Liver (tissue), 9 donors: Measurements from ENCODE around the gene LTBP2. TPM values are rescaled to one million over a fixed set of nuclear protein-coding genes. Genes with fewer than 3 reads are reported as not detected.

Experiments
- DNase-seq: peaks from one replicate; pipeline ENCODE4 v3.0.0-alpha.2; 2017; ENCODE audit warnings: low spot score
- H3K27ac ChIP-seq, 2 donors: one replicate each; pipeline ENCODE4 v1.7.0; 2013; ENCODE audit warnings: inconsistent platforms in 2 of 2, low read length in 2 of 2, control low read depth in 1 of 2, low read depth in 1 of 2, mild to moderate bottlenecking in 1 of 2
- H3K27me3 ChIP-seq, 4 donors: one replicate each; pipeline versions ENCODE4 v1.6.1 to v1.7.0; 2013; ENCODE audit warnings: low read length in 3 of 4, inconsistent platforms in 1 of 4, mild to moderate bottlenecking in 1 of 4, moderate library complexity in 1 of 4; ENCODE audit not compliant: control insufficient read depth in 4 of 4, insufficient read depth in 4 of 4
- H3K36me3 ChIP-seq, 4 donors: one replicate each; pipeline versions ENCODE4 v1.6.1 to v1.7.0; 2013; ENCODE audit warnings: low read length in 3 of 4, mild to moderate bottlenecking in 3 of 4, low read depth in 1 of 4, moderate library complexity in 1 of 4; ENCODE audit not compliant: control insufficient read depth in 4 of 4, insufficient read depth in 3 of 4
- H3K4me1 ChIP-seq, 4 donors: one replicate each; pipeline versions ENCODE4 v1.6.1 to v1.7.0; 2013; ENCODE audit warnings: low read length in 3 of 4, mild to moderate bottlenecking in 3 of 4, moderate library complexity in 1 of 4; ENCODE audit not compliant: control insufficient read depth in 4 of 4, insufficient read depth in 4 of 4
- H3K4me3 ChIP-seq, 3 donors: one replicate each; pipeline versions ENCODE4 v1.6.1 to v1.7.0; 2013; ENCODE audit warnings: low read length in 3 of 3, control low read depth in 1 of 3, low read depth in 1 of 3, mild to moderate bottlenecking in 1 of 3
- H3K9ac ChIP-seq, 2 donors: one replicate each; pipeline ENCODE4 v1.7.0; 2013; ENCODE audit warnings: low read length in 2 of 2, mild to moderate bottlenecking in 2 of 2, moderate library complexity in 2 of 2, control low read depth in 1 of 2, low read depth in 1 of 2
- H3K9me3 ChIP-seq, 4 donors: one replicate each; pipeline versions ENCODE4 v1.6.1 to v1.7.0; 2013; ENCODE audit warnings: low read length in 3 of 4; ENCODE audit not compliant: control insufficient read depth in 4 of 4
- FOXA1 ChIP-seq: IDR thresholded peaks from 2 replicates; pipeline ENCODE4 v1.6.1; 2016; ENCODE audit warnings: antibody characterized with exemption
- FOXA2 ChIP-seq: IDR thresholded peaks from 2 replicates; pipeline ENCODE4 v1.6.1; 2016; ENCODE audit warnings: antibody characterized with exemption
- GABPA ChIP-seq, 2 donors: IDR thresholded peaks in 1 of 2; conservative IDR thresholded peaks in 1 of 2; 2 replicates each; pipeline ENCODE4 v1.6.1; 2016; ENCODE audit warnings: antibody characterized with exemption in 2 of 2, mild to moderate bottlenecking in 1 of 2, moderate library complexity in 1 of 2
- HNF4A ChIP-seq, 2 donors: conservative IDR thresholded peaks; 2 replicates each; pipeline ENCODE4 v1.6.1; 2016; ENCODE audit warnings: antibody characterized with exemption in 2 of 2, mild to moderate bottlenecking in 2 of 2
- HNF4G ChIP-seq: IDR thresholded peaks from 2 replicates; pipeline ENCODE4 v1.6.1; 2016; ENCODE audit warnings: antibody characterized with exemption
- JUND ChIP-seq, 2 donors: IDR thresholded peaks; 2 replicates each; pipeline ENCODE4 v1.6.1; 2016; ENCODE audit warnings: antibody characterized with exemption in 2 of 2
- NR2F2 ChIP-seq: IDR thresholded peaks from 2 replicates; pipeline ENCODE4 v1.6.1; 2016; ENCODE audit warnings: antibody characterized with exemption
- RAD21 ChIP-seq, 2 donors: IDR thresholded peaks; 2 replicates each; pipeline ENCODE4 v1.6.1; 2016; ENCODE audit warnings: antibody characterized with exemption in 2 of 2, mild to moderate bottlenecking in 2 of 2
- RXRA ChIP-seq, 2 donors: IDR thresholded peaks; 2 replicates each; pipeline ENCODE4 v1.6.1; 2017 to 2018; ENCODE audit warnings: antibody characterized with exemption in 2 of 2, mild to moderate bottlenecking in 1 of 2
- SP1 ChIP-seq: IDR thresholded peaks from 2 replicates; pipeline ENCODE4 v1.6.1; 2018; ENCODE audit warnings: antibody characterized with exemption, mild to moderate bottlenecking
- TAF1 ChIP-seq: conservative IDR thresholded peaks from 2 replicates; pipeline ENCODE4 v1.6.1; 2016; ENCODE audit warnings: antibody characterized with exemption, mild to moderate bottlenecking
- WGBS: extraction: QIAGEN DNeasy Blood & Tissue Kit; methylation state at CpG from one replicate; pipeline ENCODE4 v1.1.7; 2013; 5-methylcytosine and 5-hydroxymethylcytosine counted together
- polyA plus RNA-seq, 2 donors: library from polyadenylated mRNA; stranded (reverse) in 1 of 2; unstranded in 1 of 2; fragments of 200-250 nt in 1 of 2; fragments of >200 nt in 1 of 2; fragmentation: Nextera tagmentation in 1 of 2; extraction: Ambion mirVana in 1 of 2; gene quantifications; one replicate each; pipeline versions ENCODE4 v1.2.1 to v1.2.3, GENCODE V29; 2013 to 2015
- total RNA-seq, 2 donors: library from RNA; depleted of rRNA; stranded (reverse); fragments of >200 nt; gene quantifications; one replicate each; pipeline ENCODE4 v1.2.3, GENCODE V29; 2014
- TF ChIP-seq, protein P1 (sequence below): IDR thresholded peaks from 2 replicates; pipeline ENCODE4 v1.6.1; 2016; ENCODE audit warnings: antibody characterized with exemption
- TF ChIP-seq, protein P2 (sequence below): fragments of 150-350 bp; IDR thresholded peaks from 2 replicates; pipeline ENCODE4 v1.5.1; 2017; ENCODE audit warnings: improper control_type of control experiment, low read depth, low read length; ENCODE audit not compliant: missing input control
- TF ChIP-seq, protein P3 (sequence below): IDR thresholded peaks from 2 replicates; pipeline ENCODE4 v1.6.1; 2016; ENCODE audit warnings: antibody characterized with exemption
- TF ChIP-seq, protein P4 (sequence below): IDR thresholded peaks from 2 replicates; pipeline ENCODE4 v1.6.1; 2016; ENCODE audit warnings: antibody characterized with exemption
- TF ChIP-seq, protein P5 (sequence below): IDR thresholded peaks from 2 replicates; pipeline ENCODE4 v1.6.1; 2016; ENCODE audit warnings: antibody characterized with exemption, mild to moderate bottlenecking
- donor health status: healthy.
- donor health status: healthy.
- donor health status: healthy.
- donor health status: healthy.
- donor health status: healthy.

The LTBP2 gene
- total and polyA plus RNA-seq, 4 donors, result 0.24 to 1.3 (median 0.89) TPM

DNA sequence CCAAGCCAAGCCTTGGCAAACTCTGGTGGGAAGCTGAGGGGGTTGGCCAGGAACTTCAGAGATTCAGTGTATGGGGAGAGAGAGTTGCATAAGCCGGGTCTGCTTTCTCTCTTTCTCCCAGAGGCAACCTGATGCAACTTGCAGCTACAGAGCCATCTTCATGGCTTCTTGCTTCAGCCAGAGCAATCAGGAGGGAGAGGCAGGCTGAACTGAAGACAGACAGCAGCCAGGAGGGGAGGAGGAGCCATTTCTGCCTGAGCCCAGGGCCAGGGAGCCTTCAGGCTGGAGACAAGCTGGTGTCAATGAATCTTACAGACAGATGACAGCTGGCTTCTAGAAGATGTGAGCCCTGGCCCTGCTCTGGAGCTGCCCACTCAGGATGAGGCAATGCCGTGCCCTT is 137.7 kb downstream of the LTBP2 start:
- Histone ChIP-seq H3K4me3 (no peak overlapping the region), H3K27me3 (no peaks in the 10 kb centered on the region), H3K9ac (no peak overlapping the region), H3K27ac (no peak overlapping the region), H3K4me1 (no peaks in the 10 kb centered on the region), H3K9me3 (no peaks in the 10 kb centered on the region), H3K36me3 (peaks cover under 1 to 13% (median 4%) of the 10 kb centered on the region in 4 donors)
- no peak for DNase-seq
- TF ChIP-seq FOXA2 (no peak), RAD21 (IDR thresholded peaks at IDR 0.05) (no peak), HNF4A (conservative IDR thresholded peaks at IDR 0.05) (no peak)
- TF ChIP-seq, protein P1, sequence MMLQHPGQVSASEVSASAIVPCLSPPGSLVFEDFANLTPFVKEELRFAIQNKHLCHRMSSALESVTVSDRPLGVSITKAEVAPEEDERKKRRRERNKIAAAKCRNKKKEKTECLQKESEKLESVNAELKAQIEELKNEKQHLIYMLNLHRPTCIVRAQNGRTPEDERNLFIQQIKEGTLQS, result no peak
- 83% methylated on average over 2 of the region's 2 CpGs for WGBS

DNA sequence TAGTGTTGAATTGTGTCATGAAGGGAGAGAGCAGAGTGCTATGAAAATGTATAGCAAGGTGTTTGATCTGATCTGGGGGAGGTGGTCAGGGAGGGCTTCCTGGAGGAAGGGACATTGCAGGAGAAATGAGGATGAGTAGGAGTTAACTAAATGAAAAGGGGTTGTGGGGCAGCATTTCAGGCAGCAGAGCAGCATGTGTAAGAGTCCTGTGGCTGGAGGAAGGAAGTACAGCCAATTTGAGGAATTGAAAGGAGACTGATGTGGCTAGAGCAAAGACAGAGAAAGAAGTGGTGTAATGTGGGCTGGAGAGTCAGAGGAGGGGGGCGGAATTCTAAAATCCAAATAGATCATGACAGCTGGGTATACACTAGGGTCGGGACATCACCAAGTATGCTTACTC is 139.4 kb downstream of the LTBP2 start:
- no peaks in the 10 kb centered on the region for H3K9me3 ChIP-seq
- peaks cover 0 to 13% (median 2%) of the 10 kb centered on the region in 4 donors for H3K36me3 ChIP-seq
- H3K27me3 ChIP-seq, result no peaks in the 10 kb centered on the region
- no peak overlapping the region for H3K4me3 ChIP-seq
- no peaks in the 10 kb centered on the region for H3K4me1 ChIP-seq
- no peak overlapping the region for H3K27ac ChIP-seq
- WGBS, result 89% methylated on average over 2 of the region's 2 CpGs
- TF ChIP-seq RXRA (IDR thresholded peaks at IDR 0.05) (no peak), JUND (IDR thresholded peaks at IDR 0.05) (no peak), HNF4G (no peak), NR2F2 (no peak), SP1 (no peak), RAD21 (IDR thresholded peaks at IDR 0.05) (no peak), TAF1 (no peak), FOXA1 (no peak), GABPA (IDR thresholded peaks at IDR 0.05 in 1 of 2, conservative IDR thresholded peaks at IDR 0.05 in 1 of 2) (no peak)
- TF ChIP-seq, protein P2, sequence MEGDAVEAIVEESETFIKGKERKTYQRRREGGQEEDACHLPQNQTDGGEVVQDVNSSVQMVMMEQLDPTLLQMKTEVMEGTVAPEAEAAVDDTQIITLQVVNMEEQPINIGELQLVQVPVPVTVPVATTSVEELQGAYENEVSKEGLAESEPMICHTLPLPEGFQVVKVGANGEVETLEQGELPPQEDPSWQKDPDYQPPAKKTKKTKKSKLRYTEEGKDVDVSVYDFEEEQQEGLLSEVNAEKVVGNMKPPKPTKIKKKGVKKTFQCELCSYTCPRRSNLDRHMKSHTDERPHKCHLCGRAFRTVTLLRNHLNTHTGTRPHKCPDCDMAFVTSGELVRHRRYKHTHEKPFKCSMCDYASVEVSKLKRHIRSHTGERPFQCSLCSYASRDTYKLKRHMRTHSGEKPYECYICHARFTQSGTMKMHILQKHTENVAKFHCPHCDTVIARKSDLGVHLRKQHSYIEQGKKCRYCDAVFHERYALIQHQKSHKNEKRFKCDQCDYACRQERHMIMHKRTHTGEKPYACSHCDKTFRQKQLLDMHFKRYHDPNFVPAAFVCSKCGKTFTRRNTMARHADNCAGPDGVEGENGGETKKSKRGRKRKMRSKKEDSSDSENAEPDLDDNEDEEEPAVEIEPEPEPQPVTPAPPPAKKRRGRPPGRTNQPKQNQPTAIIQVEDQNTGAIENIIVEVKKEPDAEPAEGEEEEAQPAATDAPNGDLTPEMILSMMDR, result no peak
- TF ChIP-seq, protein P1, result no peak
- TF ChIP-seq, protein P3, sequence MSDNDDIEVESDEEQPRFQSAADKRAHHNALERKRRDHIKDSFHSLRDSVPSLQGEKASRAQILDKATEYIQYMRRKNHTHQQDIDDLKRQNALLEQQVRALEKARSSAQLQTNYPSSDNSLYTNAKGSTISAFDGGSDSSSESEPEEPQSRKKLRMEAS, result no peak
- TF ChIP-seq, protein P4, sequence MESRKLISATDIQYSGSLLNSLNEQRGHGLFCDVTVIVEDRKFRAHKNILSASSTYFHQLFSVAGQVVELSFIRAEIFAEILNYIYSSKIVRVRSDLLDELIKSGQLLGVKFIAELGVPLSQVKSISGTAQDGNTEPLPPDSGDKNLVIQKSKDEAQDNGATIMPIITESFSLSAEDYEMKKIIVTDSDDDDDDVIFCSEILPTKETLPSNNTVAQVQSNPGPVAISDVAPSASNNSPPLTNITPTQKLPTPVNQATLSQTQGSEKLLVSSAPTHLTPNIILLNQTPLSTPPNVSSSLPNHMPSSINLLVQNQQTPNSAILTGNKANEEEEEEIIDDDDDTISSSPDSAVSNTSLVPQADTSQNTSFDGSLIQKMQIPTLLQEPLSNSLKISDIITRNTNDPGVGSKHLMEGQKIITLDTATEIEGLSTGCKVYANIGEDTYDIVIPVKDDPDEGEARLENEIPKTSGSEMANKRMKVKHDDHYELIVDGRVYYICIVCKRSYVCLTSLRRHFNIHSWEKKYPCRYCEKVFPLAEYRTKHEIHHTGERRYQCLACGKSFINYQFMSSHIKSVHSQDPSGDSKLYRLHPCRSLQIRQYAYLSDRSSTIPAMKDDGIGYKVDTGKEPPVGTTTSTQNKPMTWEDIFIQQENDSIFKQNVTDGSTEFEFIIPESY, result no peak
- TF ChIP-seq, protein P5, sequence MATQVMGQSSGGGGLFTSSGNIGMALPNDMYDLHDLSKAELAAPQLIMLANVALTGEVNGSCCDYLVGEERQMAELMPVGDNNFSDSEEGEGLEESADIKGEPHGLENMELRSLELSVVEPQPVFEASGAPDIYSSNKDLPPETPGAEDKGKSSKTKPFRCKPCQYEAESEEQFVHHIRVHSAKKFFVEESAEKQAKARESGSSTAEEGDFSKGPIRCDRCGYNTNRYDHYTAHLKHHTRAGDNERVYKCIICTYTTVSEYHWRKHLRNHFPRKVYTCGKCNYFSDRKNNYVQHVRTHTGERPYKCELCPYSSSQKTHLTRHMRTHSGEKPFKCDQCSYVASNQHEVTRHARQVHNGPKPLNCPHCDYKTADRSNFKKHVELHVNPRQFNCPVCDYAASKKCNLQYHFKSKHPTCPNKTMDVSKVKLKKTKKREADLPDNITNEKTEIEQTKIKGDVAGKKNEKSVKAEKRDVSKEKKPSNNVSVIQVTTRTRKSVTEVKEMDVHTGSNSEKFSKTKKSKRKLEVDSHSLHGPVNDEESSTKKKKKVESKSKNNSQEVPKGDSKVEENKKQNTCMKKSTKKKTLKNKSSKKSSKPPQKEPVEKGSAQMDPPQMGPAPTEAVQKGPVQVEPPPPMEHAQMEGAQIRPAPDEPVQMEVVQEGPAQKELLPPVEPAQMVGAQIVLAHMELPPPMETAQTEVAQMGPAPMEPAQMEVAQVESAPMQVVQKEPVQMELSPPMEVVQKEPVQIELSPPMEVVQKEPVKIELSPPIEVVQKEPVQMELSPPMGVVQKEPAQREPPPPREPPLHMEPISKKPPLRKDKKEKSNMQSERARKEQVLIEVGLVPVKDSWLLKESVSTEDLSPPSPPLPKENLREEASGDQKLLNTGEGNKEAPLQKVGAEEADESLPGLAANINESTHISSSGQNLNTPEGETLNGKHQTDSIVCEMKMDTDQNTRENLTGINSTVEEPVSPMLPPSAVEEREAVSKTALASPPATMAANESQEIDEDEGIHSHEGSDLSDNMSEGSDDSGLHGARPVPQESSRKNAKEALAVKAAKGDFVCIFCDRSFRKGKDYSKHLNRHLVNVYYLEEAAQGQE, result no peak
- no peak overlapping the region for H3K9ac ChIP-seq
- DNase-seq, result no peak
